GM19351 (cell line): ENCODE measurements around the gene MECR.

Experiments used
- ATAC-seq: cut with Tn5 transposase; IDR thresholded peaks from one replicate; pipeline ENCODE4 v1.9.1; 2021; ENCODE audit warnings: mild to moderate bottlenecking, moderate library complexity; ENCODE audit not compliant: unreplicated experiment

MECR gene, protein sequence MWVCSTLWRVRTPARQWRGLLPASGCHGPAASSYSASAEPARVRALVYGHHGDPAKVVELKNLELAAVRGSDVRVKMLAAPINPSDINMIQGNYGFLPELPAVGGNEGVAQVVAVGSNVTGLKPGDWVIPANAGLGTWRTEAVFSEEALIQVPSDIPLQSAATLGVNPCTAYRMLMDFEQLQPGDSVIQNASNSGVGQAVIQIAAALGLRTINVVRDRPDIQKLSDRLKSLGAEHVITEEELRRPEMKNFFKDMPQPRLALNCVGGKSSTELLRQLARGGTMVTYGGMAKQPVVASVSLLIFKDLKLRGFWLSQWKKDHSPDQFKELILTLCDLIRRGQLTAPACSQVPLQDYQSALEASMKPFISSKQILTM

DNA sequence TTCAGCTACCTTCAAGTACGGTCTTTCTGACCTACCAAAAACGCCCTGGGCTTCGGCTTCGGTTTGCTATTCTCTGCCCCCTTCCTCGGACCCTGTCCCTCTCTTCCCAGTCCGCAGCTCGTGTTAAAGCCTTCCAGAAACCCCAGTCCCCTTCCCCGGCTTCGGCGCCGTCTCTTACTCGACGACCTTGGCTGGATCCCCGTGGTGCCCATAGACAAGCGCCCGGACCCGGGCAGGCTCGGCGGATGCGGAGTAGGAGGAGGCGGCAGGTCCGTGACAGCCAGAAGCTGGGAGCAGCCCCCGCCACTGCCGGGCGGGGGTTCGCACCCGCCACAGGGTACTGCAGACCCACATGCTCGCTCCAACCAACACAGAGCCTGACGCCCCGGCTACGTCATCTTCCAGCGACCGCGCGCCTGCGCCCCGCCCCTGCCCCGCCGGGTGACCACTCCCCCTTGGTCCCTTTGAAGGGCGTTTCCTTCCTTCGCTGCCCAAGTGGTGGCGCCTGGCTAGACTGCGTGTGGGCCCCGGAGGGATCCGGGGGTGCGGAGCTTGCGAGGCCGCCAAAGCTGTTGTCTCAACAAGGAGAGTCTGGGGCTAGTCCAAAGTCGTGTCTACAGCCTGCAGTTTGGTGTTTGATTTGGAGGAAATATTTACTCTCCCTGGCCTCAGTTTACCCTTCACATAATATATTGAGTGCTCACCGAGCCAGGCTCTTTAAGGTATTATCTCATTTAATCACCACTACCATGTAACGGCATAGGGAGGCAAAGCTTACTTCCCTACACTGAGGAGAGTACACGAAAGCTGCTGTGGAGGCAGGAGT lies at the start of gene MECR:
MECR (minus strand) TSS at position 382 of the 826 bp plus-strand sequence; CDS start at position 354, 28 bp downstream.
- peak; percentile 95 for ATAC-seq

DNA sequence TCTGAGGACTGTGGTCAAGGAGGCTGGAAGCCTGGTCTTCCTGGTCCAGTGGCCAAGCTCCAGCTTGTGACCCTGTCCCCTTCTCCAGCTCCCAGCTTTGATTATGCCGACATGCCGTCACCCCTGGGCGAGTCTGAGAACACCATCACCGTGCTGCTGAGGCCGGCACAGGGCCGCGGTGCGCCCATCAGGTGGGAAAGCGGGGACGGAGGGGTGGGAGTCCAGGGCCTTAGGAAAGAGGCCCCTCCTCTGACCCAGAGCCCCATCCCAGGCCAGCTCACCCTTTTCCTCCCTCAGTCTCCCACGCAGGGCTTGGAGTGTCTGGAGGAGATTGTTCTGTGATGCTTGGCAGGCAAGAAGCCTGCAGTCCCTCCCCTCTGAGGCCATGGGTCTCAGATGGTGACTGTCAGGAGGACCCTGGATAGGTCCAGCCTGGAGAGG lies 49.2 kb upstream of the MECR start:
- no peak for ATAC-seq

DNA sequence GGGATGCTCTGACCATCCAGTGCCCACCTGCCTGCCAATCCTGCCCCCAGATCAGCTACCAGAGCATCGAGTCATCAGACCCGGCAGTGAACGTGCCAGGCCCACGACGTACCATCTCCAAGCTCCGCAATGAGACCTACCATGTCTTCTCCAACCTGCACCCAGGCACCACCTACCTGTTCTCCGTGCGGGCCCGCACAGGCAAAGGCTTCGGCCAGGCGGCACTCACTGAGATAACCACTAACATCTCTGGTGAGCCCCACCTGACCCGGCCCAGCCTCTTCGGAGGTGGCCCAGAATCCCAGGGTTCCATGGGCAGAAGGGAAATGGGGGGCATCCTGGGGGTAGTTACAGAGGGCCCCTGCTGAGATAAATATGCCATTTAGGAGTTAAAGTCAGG lies 48.7 kb upstream of the MECR start:
- no peak for ATAC-seq

DNA sequence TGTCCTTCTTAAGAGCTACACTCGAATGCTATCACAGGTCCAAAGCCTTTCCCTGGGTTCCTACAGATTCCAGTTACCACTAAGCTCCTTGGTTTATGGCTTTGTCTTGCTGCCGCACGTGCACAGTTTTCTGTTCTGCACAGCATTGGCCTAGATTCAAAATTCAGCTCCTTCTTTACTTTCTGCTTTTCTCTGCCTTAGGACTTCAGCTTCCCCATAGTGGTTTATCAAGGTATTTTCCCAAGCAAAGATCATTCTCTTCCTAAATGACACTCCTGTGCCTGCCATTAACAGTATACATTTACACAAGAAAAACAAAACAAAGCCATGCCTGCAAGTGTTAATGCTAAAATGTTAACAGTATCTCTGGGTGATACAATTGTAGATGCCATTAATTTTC lies 47.4 kb upstream of the MECR start:
- no peak for ATAC-seq

DNA sequence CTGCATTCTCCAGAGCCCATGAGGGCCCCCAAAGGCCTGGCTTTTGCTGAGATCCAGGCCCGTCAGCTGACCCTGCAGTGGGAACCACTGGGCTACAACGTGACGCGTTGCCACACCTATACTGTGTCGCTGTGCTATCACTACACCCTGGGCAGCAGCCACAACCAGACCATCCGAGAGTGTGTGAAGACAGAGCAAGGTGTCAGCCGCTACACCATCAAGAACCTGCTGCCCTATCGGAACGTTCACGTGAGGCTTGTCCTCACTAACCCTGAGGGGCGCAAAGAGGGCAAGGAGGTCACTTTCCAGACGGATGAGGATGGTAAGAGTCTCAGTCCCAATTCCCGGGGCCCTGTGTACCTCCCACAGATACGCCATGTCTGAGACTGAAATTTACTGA lies 44.7 kb upstream of the MECR start:
- ATAC-seq: no peak

DNA sequence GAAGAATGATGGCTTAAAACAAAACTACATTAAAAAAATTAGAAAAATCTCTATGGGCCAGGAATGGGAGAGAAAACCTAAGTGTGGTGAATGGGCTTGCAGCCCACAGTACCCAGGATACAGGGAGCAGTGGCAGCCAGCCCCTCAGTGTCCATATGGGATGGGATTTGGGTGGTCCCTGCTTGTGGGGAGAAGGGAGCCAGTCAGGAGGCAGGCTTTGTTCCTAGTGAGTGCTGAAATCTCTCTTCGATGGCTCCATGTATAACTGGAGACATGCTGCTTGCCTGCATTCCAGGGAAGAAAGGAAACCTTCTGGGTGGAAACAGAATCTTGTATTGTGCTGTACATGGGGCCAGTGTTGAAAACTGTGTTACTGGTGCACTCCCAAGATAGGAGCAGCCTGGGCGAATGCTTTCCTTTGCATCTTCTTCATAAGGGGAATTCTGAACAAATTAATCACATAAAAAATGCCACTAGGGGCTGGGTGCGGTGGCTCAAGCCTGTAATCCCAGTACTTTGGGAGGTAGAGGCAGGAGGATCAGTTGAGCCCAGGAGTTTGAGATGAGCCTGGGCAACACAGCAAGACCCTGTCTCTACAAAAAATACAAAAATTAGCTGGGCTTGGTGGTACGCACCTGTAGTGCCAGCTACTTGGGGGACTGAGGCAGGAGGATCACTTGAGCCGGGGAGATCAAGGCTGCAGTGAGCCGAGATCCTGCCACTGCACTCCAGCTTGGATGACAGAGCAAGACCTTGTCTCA lies 41.6 kb upstream of the MECR start:
- no peak for ATAC-seq

DNA sequence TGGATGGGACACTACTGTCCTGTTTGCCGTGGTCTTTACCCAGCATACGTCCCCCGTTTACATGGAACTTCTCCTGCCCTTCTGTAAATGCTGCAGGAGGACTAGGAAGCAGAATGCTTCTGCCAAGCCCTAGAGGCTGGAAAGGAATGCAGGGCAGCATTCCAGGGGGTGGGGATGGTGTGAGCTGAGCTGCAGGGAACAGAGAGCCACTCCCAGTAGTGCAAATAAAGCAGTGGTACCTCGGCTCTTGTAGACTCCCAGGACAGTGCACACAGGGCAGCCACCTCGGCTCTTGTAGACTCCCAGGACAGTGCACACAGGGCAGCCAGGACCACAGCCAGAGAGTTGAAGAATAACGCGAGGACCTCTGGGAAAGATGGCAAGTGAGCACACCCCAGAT lies 41.0 kb upstream of the MECR start:
- ATAC-seq: no peak

DNA sequence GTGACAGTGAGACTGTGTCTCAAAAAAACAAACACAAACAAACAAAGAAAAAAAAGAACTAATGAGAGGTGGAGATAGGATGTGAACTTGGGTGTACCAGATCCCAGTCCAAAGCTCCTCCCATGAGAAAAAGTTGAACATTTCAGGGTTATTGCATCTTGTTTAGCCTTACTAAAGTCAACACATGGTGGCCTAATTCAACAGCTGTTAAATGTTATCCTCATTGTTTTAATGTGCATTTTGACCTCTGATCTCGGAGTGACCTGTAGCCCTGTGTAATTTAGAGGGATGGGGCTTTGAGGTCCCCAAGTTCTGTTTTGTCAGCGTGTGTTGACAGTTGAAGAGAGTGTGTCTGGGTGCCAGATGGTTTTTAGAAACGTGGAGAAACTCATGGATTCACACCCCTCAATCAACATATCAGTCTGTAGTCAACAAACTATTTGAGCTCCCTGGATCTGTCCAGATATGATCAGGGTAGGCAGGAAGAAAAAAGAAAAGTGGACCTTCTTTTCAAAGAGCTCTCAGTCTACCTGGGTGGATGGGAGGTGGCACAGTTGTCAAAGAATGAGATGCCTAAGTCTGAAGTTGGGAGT lies 40.3 kb upstream of the MECR start:
- no peak for ATAC-seq

DNA sequence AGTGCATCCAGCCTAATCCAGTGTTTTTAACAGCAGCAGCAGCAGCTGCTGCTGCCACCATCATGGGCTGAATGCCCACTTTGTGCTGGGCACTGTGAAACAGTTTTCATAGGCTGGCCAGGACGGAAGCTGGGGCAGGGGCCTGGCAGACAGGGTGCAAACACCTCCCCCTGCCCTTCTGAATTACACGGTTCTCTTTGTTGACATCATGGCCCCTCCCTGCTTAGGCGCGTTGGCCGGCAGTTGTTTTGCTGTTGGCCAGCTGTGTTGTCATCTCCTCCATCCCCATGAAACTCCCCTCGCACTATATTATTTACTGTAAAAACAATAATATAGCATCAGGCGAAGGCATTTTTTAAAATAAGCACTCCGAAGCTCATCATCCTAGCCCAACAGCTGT lies 38.6 kb upstream of the MECR start:
- no peak for ATAC-seq

DNA sequence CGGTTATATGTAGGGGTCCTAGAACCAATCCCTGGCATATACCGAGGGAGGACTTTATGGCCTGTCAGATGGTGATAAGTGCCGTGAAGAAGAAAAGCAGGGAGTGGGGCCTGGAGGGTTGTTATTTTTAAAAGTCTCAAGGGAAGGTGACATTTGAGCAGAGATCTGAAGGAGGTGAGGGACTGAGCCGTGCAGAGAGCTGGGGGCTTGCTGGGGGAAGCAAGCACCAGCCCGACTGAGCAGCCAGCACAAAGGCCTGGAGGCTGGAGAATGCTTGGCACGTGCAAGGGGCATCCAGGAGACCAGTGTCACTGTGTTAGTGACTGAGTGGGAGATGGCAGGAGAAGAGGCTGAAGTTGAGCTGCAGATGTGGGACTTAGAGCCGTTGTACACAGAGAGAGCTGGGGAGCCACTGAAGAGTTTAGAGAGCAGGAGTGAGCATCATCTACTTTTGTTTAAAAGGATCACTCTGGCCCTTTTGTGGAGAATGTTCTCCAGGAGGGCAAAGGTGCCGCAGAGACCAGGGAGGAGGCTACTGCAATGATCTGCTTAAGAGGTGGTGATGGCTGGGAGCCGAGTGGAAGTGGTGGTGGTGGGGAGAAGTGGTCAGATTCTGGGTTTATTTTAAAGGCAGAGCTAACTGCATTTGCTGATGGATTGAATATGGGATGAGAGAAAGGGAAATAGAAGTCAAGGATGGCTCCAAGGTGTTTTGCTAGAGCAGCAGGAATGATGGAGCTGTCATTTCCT lies 36.8 kb upstream of the MECR start:
- ATAC-seq: no peak

DNA sequence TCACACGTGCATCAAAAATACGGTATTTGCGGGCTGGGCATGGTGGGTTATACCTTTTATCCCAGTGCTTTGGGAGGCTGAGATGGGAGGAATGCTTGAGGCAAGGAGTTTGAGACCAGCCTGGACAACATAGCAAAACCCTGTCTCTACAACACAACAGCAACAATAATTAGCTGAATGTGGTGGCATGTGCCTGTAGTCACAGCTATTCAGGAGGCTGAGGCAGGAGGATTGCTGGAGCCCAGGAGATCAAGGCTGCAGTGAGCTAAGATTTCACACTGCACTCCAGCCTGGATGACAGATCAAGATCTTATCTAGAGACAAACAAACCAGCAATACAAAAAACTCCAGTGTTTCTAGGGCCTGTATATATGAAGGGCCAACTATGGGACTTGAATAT lies 36.2 kb upstream of the MECR start:
- no peak for ATAC-seq

DNA sequence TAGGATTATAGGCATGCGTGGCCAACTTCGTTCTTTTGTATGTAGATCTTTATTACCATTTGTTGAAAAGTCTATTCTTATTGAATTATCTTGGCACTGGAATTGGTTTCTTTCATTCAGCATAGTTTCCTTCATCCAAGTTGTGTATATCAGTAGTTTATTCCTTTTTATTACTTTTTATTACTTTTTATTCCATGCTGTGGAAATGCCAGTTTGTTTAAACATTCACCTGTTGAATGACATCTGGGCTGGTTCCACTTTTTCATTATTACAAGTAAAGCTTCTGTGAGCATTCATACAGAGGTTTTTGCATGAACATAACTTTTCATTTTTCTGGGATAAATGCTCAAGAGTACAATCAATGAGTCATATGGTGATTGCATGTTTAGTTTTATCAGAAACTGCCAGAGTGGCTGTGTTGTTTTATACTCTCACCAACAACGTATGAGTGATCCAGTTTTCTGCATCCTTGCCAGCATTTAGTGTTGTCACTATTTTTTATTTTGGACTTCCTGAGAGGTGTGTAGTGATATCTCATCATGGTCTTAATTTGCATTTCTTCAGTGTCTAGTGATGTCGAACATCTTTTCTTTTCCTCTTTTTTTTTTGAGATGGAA lies 34.1 kb upstream of the MECR start:
- ATAC-seq: no peak

DNA sequence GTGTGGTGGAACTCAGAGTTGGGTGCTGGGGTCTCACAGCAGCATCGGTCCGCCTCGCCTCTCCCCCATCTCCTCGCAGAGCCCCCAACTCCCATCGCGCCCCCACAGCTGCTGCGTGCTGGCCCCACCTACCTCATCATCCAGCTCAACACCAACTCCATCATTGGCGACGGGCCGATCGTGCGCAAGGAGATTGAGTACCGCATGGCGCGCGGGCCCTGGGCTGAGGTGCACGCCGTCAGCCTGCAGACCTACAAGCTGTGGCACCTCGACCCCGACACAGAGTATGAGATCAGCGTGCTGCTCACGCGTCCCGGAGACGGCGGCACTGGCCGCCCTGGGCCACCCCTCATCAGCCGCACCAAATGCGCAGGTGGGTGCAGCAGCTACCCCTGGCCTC lies 29.8 kb upstream of the MECR start:
- no peak for ATAC-seq

DNA sequence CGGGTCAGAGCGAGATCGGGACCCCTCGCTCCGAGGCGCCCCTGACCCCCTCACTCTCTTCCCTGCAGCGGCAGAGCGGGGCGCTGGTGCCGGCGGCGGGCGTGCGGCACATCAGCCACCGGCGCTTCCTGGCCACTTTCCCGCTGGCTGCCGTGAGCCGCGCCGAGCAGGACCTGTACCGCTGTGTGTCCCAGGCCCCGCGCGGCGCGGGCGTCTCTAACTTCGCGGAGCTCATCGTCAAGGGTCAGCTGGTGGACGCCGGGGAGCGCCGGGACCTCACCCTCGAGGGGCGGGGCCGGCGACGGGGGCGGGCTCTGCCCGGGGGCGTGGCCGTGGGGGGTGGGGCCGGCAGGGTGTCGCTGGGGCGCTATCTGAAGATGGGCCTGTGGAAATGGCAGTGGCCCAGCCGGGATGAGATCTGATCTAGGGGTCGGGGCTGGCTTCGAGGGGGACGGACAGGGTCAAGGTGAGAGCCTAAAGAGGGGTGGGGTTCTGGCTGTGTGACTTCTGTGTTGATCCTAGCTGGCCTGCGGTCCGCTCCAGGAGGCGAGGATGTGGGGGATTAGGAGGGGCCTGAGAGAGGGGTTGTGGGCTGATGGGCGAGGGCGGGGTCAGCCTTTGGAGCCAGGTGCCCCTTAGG lies 29.2 kb upstream of the MECR start:
- ATAC-seq: no peak

DNA sequence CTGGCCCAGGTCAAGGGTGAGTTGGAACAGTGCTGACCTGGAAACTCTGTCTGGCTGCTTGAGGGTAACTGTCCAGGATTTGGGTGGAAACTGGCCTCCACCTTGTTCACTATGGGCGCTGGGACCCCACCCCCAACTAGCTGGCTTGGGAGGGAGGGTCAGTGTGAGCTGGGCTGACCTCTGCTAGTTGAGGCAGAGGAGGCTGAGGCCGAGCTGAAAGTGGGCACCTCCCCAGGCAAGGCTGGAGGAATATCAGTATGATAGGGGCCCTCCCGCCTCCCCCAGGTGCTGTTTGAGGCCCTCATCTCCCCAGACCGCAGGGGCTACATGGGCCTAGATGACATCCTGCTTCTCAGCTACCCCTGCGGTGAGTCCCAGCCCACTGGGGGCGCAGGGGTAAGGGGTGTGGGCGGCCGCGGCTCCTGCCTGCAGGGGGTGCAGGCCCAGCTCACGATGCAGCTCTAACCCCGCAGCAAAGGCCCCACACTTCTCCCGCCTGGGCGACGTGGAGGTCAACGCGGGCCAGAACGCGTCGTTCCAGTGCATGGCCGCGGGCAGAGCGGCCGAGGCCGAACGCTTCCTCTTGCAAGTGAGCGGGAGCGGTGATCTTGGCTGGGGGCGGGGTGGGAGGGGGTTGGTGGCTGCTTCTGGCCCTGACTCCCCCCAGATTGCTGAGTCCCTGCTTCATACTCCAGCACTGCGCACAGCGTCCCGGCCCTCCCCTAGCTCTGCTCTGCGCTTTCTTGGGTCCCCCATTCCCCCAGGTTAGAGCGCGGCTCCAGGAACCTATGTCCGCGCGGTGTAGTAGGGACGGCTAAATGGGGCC lies 28.5 kb upstream of the MECR start:
- ATAC-seq: no peak

DNA sequence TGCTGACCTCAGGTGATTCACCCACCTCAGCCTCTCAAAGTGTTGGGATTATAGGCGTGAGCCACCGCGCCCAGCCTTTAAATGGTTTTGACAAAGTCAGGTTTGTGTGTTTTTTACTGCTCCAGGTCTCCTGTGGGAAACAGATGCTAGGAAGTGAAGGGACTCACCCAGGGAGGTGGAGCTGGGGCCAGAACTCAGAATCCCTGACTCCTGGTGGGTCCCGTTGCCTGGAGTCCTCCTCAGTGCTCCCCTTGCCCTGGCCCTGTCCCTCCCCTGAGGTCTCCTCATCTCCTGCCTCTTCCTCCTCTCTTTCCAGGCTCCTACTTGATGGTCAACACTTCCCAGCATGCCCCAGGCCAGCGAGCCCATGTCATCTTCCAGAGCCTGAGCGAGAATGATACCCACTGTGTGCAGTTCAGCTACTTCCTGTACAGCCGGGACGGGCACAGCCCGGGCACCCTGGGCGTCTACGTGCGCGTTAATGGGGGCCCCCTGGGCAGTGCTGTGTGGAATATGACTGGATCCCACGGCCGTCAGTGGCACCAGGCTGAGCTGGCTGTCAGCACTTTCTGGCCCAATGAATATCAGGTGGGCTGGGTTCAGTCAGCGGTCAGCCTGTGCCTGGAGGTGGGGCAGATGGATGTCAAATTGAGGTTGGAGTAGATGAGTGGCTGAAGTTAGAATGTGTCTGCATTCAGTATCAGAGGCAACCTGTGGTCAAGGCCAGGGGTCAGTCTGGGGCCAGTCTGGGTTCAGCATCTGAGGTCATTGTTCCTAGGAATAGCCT lies 27.6 kb upstream of the MECR start:
- no peak for ATAC-seq

DNA sequence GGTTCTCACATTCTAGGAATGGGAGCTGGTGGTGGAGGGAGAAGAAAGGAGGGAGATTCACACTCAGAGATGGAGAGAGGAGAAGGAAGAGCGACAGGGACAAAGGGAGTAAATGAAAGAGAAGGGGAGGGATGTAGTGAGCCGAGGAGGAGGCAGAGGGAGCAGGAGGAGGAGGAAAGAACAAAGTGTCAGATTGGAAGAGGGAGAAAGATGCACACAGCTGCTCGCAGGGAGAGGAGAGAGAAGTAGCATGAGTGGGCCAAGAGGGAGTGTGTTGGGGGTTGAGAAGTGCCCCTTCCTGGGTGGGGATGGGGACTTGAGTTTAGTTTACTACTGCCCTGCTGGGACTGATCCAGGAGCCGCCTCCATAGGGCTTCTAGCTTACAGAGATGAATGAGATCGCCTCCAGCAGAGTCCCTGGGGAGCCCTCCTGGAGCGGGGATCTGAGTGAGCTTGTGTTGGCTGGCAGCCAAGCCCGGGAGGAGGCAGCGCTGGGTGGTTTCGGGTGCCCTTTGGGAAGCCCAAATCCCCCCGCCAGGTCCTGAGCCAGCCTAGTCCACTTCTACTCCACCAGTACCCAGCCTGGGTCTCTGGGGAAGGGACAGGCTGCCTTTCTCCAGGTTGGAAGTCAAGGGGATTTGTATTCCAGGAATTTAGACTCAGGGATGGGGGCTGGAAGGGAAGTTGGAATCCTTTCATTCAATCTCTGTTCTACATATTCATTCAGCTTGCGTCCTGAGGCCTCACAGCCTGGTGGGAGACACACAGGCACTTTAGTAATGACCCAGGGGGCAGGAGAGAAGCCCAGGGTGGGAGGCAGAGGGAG lies 26.5 kb upstream of the MECR start:
- no peak for ATAC-seq
